GM18907 (cell line): Measurements from ENCODE around the gene LITAF.
"Not testable (repeated sequence)": the region's sequence is repeated elsewhere in the genome, so short reads cannot be mapped to it uniquely, and the experiment has no call there.

Experiments
- ATAC-seq: cut with Tn5 transposase; IDR thresholded peaks from one replicate; pipeline ENCODE4 v1.9.1; 2021; ENCODE audit warnings: mild to moderate bottlenecking, moderate library complexity; ENCODE audit not compliant: unreplicated experiment

The LITAF gene

GRCh38 chr16:11576427-11577289 lies 10.1 kb downstream of the LITAF start:
- ATAC-seq: peak; percentile 76

DNA sequence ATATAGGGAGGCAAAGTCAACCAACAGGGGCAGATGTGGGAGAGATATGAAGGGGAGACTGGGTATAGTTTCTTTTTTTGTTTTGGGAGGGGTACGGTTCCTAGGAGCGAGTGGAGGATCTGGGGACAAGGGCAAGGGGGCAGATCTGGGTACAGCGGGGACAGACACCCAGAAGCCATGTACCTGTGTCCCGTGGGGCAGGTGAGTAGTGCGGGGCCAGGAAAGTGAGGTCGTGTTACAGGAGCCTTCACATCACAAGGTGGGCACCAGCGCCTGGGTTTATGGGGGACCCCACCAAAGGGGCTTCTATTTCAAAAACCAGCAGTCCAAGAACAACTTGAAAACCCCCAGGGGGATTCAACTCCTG lies 11.5 kb downstream of the LITAF start:
- no peak for ATAC-seq

GRCh38 chr16:11572301-11572995 lies 14.3 kb downstream of the LITAF start:
- no peak for ATAC-seq

GRCh38 chr16:11571549-11571948 lies 15.2 kb downstream of the LITAF start:
- no peak for ATAC-seq

DNA sequence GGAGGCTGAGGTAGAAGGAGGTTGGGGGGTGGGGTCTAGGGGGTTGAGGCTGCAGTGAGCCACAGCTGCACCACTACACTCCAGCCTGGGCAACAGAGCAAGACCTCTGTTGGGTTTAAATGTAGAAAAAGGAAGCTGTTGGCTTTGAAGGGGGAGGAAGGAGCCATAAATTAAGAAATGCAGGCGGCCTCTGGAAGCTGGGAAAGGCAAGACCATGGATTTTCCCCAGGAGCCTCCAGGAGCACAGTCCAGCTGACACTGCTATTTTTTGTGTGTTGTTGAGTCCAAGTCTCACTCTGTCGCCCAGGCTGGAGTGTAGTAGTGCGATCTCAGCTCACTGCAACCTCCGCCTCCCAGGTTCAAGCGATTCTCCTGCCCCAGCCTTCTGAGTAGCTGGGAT lies 15.9 kb downstream of the LITAF start:
- ATAC-seq: no peak

GRCh38 chr16:11570258-11570657 lies 16.5 kb downstream of the LITAF start:
- no peak for ATAC-seq

DNA sequence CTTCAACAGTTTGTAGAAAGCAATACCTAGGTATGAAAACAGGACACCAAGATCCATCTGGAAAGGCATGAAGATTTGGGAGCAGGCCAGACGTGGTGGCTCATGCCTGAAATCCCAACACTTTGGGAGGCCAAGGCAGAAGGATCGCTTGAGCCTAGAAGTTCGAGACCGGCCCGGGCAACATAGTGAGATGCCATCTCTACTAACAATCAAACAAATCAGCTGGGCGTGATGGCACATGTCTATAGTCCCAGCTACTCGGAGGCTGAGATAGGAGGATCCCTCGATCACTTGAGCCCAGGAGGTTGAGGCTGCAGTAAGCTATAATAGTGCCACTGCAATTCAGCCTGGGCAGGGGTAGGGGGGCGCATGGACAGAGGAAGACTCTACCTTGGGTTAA lies 20.3 kb downstream of the LITAF start:
- no peak for ATAC-seq

DNA sequence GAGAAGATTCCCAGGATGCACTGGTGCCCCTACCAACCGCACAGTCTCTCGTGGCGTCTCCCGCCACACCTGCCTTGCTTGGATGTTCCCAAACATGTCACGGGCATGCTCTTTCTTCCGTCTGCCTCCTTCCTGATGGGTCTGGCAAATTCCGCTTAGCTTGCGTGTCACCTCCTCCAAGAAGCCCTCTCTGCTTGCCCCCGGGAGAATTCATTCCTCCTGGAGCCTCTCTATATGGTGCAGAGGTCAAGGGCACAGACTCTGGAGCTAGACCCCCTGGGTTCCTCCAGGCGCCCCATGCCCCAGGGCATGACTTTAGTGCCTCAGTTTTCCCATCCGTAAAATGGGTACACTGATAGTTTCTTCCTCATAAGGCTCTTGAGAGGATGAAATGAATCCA lies 21.1 kb downstream of the LITAF start:
- no peak for ATAC-seq

DNA sequence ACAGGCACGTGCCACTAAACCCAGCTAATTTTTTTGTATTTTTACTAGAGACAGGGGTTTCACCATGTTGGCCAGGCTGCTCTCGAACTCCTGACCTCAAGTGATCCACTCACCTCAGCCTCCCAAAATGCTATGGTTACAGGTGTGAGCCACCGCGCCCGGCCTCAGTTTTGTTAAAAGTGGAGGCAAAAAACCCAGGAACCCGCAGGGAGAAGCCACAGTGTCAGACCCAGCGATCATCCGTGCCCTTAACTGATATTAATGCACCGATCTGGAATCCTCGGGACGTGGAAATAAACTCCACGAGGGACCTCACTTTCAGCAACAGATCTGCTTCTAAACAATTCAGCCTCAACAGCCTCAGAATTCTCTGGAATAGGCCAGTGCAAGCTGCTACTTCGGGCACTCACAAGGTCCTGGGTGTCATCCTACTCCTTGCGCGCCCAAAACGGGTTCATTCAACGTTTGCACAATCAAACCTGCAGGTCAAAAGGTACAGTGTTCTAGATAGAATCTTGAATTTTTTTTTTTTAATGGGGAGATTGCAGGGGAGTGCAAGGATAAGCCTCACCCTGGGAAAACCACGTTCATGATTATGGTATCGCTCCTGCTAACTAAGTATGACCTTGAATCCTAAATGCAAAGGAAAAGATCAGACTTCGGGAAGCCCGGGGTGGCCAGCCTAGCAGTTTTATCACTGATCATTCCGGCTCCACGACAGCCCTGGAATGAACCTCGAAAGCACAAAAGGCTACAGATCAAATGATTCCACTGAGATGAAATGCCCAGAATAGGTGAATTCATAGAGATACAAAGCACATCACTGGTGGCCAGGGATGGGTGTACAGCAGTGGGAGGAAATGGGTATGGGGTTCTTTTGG lies 22.4 kb downstream of the LITAF start:
- no peak for ATAC-seq

GRCh38 chr16:11563493-11564040 lies 23.2 kb downstream of the LITAF start:
- no peak for ATAC-seq

DNA sequence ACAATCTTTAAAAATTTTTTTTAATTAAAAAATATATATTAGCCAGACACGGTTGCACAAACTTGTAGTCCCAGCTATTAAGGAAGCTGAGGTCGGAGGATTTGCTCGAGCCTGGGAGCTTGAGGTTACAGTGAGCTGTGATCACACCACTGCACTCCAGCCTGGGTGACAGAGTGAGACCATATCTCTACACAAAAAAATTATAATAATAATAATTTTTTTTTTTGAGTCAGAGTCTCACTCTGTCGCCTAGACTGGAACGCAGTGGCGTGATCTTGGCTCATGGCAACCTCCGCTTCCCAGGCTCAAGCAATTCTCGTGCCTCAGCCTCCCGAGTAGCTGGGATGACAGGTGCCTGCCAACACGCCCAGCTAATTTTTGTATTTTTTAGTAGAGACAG lies 23.8 kb downstream of the LITAF start:
- ATAC-seq: no peak

GRCh38 chr16:11562411-11562810 lies 24.3 kb downstream of the LITAF start:
- no peak for ATAC-seq

GRCh38 chr16:11561856-11562255 lies 24.9 kb downstream of the LITAF start:
- ATAC-seq: no peak

DNA sequence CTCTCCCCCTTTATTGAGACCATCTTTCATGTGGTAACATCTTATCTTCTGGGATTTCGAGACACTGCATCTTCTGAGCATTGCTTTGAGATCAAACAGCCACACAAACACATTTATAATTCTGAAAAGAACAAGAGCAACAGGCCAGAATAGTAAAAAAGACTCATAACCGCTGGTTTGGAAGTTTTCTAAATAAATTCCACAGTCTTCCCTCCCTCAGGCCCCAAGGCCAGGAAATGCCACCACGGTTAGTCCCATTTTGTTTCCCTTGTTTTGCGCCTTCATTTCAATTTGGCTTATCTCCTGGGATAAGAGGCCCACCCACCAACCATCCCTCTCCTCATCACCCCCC lies 25.3 kb downstream of the LITAF start:
- ATAC-seq: no peak

- ATAC-seq: no peak
These were observed 25.8 kb downstream of the LITAF start for GRCh38 chr16:11560701-11561453.

DNA sequence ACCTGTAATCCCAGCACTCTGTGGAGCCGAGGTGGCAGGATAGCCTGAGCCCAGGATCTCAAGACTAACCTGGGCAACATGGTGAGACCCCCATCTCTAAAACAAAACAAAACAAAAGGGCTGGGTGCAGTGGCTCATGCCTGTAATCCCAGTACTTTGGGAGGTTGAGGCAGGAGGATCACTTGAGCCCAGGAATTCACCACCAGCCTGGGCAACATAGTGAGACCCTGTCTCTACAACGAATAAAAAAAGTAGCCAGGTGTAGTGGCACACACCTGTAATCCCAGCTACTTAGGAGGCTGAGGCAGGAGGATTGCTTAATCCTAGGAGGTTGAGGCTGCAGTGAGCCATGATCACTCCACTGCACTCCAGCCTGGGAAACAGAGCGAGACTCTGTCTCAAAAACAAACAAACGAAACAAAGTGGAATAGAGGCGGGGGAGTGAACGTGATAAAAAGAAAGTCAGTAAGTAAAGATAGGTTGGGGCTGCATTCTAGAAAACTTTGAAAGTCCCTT lies 28.4 kb downstream of the LITAF start:
- not testable (repeated sequence) for ATAC-seq

GRCh38 chr16:11557801-11558200 lies 28.9 kb downstream of the LITAF start:
- no peak for ATAC-seq

- no peak for ATAC-seq
These were observed 29.6 kb downstream of the LITAF start for GRCh38 chr16:11556945-11557720.

DNA sequence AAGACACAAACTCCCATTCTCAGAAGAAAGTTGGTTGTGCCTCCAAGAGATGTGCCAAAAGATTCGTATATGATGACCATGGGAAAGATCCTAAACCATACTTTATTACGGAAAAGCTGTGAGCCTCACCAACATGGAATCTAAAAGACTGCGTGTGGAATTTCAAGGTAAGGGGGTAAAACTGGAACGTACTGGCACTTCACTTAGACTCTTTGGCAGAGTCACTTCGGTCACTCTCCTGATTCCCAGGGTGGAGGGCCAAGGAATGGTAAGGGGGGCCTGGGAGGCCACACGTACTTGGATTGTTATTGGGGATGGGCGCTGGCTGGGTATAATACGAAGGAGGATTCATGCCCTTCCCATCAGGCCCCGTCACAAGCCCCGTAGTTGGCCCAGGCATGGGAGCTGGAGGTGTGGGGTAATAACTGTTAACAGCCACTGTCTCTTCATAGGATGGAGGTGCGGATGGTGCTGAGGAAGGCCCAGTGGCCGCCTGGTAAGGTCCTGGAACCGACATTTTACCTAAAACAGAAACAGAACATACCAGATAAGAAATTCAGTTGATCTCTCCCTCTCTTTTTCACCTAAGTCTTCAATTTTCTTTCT lies 30.4 kb downstream of the LITAF start:
- ATAC-seq: no peak
